Measurements from ENCODE around the gene DSTYK.

DSTYK gene

GRCh38 chr1:205124726-205125125 lies 86.8 kb downstream of the DSTYK start:
- no peak for DNase-seq

GRCh38 chr1:205122489-205122882 lies 89.0 kb downstream of the DSTYK start:
- DNase-seq, result no peak

GRCh38 chr1:205121660-205122488 lies 89.6 kb downstream of the DSTYK start, which contains the start of gene RBBP5:
TSS of gene RBBP5 (minus strand) at chr1:205121978. CDS start at chr1:205121873, 105 bp downstream.
- DNase-seq, result peak; percentile 95

GRCh38 chr1:205118752-205119151 lies 92.8 kb downstream of the DSTYK start:
- no peak for DNase-seq

- DNase-seq, result no peak
Observed at GRCh38 chr1:205111354-205111753, 100.1 kb downstream of the DSTYK start.

- DNase-seq, result no peak
Observed at GRCh38 chr1:205109711-205110110, 101.8 kb downstream of the DSTYK start.

GRCh38 chr1:205109269-205109668 lies 102.2 kb downstream of the DSTYK start:
- DNase-seq, result no peak

GRCh38 chr1:205108464-205108863 lies 103.0 kb downstream of the DSTYK start:
- DNase-seq, result no peak

GRCh38 chr1:205107327-205107726 lies 104.2 kb downstream of the DSTYK start:
- DNase-seq, result no peak

GRCh38 chr1:205102404-205102803 lies 109.1 kb downstream of the DSTYK start:
- DNase-seq, result no peak

- DNase-seq, result no peak
Observed at GRCh38 chr1:205098242-205098641, 113.3 kb downstream of the DSTYK start.

GRCh38 chr1:205095422-205095821 lies 116.1 kb downstream of the DSTYK start:
- DNase-seq, result no peak
